ENCODE results near the gene RBM15B.

DNA sequence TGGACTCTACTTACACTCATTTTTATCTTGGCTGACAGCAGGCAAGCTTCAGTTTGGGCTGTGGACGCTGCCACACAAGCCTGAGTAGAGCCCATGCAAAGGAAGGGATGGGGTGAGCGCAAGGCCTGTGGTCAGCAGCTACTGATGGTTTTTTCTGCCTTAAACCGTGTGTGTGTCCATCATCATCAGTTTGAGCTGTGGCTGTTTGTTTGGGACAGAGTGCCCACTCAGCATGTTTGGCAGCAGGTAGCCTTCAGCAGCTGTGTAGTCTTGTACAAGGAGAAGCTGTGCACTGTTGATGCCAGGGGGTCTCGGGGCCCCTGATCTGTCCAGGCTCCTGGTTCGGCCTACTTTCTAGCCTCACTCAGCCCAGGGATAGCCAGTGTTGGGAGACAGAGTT, 3.5 kb downstream of the RBM15B start:
- TF ChIP-seq, protein P1, sequence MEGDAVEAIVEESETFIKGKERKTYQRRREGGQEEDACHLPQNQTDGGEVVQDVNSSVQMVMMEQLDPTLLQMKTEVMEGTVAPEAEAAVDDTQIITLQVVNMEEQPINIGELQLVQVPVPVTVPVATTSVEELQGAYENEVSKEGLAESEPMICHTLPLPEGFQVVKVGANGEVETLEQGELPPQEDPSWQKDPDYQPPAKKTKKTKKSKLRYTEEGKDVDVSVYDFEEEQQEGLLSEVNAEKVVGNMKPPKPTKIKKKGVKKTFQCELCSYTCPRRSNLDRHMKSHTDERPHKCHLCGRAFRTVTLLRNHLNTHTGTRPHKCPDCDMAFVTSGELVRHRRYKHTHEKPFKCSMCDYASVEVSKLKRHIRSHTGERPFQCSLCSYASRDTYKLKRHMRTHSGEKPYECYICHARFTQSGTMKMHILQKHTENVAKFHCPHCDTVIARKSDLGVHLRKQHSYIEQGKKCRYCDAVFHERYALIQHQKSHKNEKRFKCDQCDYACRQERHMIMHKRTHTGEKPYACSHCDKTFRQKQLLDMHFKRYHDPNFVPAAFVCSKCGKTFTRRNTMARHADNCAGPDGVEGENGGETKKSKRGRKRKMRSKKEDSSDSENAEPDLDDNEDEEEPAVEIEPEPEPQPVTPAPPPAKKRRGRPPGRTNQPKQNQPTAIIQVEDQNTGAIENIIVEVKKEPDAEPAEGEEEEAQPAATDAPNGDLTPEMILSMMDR (IDR thresholded peaks at IDR 0.05; ENCODE audit: borderline replicate concordance, extremely low read depth, low read length, poor library complexity, severe bottlenecking), result no peak
- no peak for TF ChIP-seq EZH2 (IDR thresholded peaks at IDR 0.05; ENCODE audit: borderline replicate concordance, low read depth, low read length, severe bottlenecking)
